Activated T-helper 1 cell treated with anti-CD3 and anti-CD28 coated beads, Interleukin-12 subunit alpha, Interleukin-12 subunit beta, Interleukin-2, Interleukin-4 antibody, amounts not matched to agents 30 ng/mL and 10 ng/mL and 1 ng/mL, durations not matched to agents 14 hours and 24 hours and 36 hours (primary cell): ENCODE measurements around the gene MRPL20. TPM values are rescaled to one million over a fixed set of nuclear protein-coding genes. Genes with fewer than 3 reads are reported as not detected.
"Not testable (repeated sequence)": the region's sequence is repeated elsewhere in the genome, so short reads cannot be mapped to it uniquely, and the experiment has no call there.

Experiments
- DNase-seq: peaks from one replicate; pipeline ENCODE4 v3.0.0; 2021; ENCODE audit warnings: low spot score
- H3K27ac Mint-ChIP-seq: one replicate; pipeline ENCODE4 v1.8.0; 2021; ENCODE audit warnings: mild to moderate bottlenecking, mixed read lengths
- H3K27me3 Mint-ChIP-seq: one replicate; pipeline ENCODE4 v1.8.0; 2022; ENCODE audit warnings: mild to moderate bottlenecking, moderate library complexity, mixed read lengths; ENCODE audit not compliant: insufficient read depth
- H3K36me3 Mint-ChIP-seq: one replicate; pipeline ENCODE4 v1.8.0; 2021; ENCODE audit warnings: low read depth, mixed read lengths
- H3K4me1 Mint-ChIP-seq: one replicate; pipeline ENCODE4 v1.8.0; 2021; ENCODE audit warnings: low read depth, mixed read lengths
- H3K4me3 Mint-ChIP-seq: one replicate; pipeline ENCODE4 v1.8.0; 2021; ENCODE audit warnings: mild to moderate bottlenecking, moderate library complexity, mixed read lengths
- H3K9me3 Mint-ChIP-seq: one replicate; pipeline ENCODE4 v1.8.0; 2021; ENCODE audit warnings: mixed read lengths
- intact Hi-C: fragments of 100-400 bp; cut with micrococcal nuclease; formaldehyde crosslinking; loops from one replicate; pipeline ENCODE4 v1.15.1; 2024
- total RNA-seq: library from RNA; stranded (reverse); gene quantifications from 2 replicates; pipeline ENCODE4 v1.2.3, GENCODE V29; 2022

MRPL20 gene
- total RNA-seq, 1 donor from 2014 or later, result 205 TPM

DNA sequence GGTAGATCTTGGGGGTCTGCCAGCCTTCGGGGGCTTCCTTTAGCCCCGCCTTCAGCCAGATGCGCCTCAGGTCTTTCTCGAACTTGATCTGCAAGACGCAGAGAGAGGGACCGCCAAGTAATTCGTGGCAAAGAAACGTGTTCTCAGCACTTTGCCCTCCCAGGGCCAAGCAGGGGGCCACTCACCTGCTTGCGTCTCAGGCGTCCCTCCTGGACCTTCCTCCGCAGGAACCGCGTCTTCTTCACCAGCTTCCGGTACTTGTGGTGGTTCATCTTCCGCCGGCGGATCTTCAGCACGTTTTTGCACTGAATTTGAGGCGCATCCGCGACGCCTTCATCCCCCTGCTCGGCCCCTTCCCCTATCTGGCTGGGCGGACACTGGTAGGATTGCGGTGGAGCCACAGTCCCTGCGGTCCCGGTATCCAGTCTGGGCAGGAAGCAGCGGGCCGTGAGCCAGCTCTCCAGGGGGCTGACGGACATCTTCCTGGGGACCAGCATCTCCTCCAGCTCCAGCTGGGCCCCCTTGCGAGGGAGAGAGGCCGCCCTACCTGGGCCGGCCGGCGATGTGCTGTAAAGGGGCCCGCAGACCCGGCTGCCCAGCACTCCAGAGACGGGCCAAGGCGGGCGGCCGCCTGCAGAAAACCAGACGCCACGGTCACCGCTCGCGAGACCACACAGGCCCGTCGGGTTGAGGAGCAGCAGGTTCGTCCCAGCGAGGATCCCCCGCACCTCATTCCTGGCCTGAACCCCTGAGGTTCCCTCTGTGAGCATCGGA is 33.1 kb downstream of the MRPL20 start:
- H3K27me3 Mint-ChIP-seq, result peaks cover 2% of the 10 kb centered on the region
- intact Hi-C loops, result loop anchor here (2.0 kb wide), 1 partner anchor 25 kb away; the partner anchor contains the start of gene DVL1
- peaks cover 11% of the 10 kb centered on the region for H3K4me1 Mint-ChIP-seq
- peak overlapping the region; percentile 52 for H3K27ac Mint-ChIP-seq
- peak overlapping the region; percentile 93 for H3K4me3 Mint-ChIP-seq
- no peaks in the 10 kb centered on the region for H3K9me3 Mint-ChIP-seq
- peaks cover 8% of the 10 kb centered on the region for H3K36me3 Mint-ChIP-seq
- no peak for DNase-seq

DNA sequence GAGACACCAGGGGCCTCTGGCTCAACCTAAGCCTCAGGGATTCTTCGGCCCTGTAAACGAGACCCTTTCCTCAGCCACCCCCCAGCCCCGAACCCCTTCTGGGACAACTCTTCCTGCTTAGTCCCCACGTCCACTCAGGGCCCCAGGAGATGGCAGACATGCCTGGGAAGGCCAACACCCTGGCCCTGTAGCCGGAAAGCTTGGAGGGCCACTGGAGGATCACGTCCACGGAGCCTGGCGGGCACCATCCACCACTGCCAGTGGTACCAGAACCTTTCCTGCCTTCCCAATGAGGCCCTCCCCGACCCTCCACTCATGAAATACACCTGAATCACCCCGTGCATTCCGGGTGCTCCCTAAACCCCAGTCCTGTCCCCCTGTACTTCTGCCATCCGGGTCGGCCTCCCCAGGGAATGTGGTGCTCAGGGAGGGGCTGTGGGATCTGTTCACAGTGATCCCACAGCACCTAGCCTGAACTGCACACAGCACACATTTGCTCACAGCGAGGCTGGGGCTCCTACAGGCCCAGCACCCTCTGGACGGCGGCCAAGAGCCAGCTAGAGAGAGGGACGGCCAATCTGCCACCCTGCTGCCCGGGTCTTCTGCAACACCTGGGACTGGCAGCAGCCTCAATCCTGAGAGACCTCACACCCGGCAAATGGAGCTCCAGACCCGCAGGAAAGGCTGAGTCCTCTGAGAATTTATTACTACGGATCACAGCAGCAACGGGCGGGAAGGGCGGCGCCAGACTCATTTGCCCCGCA is 33.9 kb downstream of the MRPL20 start:
- Mint-ChIP-seq H3K4me1 (peaks cover 11% of the 10 kb centered on the region), H3K4me3 (peak overlapping the region; percentile 93), H3K9me3 (no peaks in the 10 kb centered on the region), H3K27me3 (peaks cover 2% of the 10 kb centered on the region), H3K36me3 (peaks cover 8% of the 10 kb centered on the region), H3K27ac (no peak overlapping the region)
- no peak for DNase-seq
- intact Hi-C loops, result no loop called here

GRCh38 chr1:1371746-1372711 is 35.1 kb downstream of the MRPL20 start:
- H3K27ac Mint-ChIP-seq, result peak overlapping the region; percentile 34
- DNase-seq, result peak; percentile 70
- peaks cover 8% of the 10 kb centered on the region for H3K36me3 Mint-ChIP-seq
- intact Hi-C loops, result loop anchor here (1.0 kb wide), 1 partner anchor 242 kb away; no protein-coding TSS in a partner anchor
- H3K27me3 Mint-ChIP-seq, result peaks cover 2% of the 10 kb centered on the region
- H3K9me3 Mint-ChIP-seq, result no peaks in the 10 kb centered on the region
- peaks cover 11% of the 10 kb centered on the region for H3K4me1 Mint-ChIP-seq
- H3K4me3 Mint-ChIP-seq, result peak overlapping the region; percentile 74

DNA sequence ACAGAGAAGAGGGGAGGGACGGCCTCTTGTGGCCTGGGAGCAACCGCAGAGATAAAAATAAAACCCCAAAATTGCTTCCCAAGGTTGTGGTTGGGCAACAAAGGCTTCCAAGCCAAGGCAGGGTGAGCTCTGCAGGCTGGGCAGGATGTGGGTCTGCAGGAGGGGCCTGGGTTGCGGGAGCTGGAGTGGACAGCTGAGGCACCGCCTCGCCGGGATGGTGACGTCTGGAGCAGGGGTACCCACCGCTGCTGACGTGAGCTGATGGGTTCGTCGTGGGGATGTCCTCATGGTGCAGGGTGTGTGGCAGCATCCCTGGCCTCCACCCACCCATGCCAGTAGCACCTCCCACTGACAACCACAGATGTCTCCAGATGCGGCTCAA is 35.7 kb downstream of the MRPL20 start:
- Mint-ChIP-seq H3K4me3 (peak overlapping the region; percentile 45), H3K9me3 (no peaks in the 10 kb centered on the region), H3K27me3 (peaks cover 2% of the 10 kb centered on the region), H3K27ac (no peak overlapping the region), H3K36me3 (peaks cover 8% of the 10 kb centered on the region), H3K4me1 (peaks cover 11% of the 10 kb centered on the region)
- intact Hi-C loops, result no loop called here
- DNase-seq, result peak; percentile 68

- Mint-ChIP-seq H3K9me3 (no peaks in the 10 kb centered on the region), H3K27ac (no peak overlapping the region), H3K4me3 (peak overlapping the region; percentile 45), H3K4me1 (peaks cover 11% of the 10 kb centered on the region), H3K27me3 (peaks cover 2% of the 10 kb centered on the region), H3K36me3 (peaks cover 8% of the 10 kb centered on the region)
- DNase-seq, result no peak
- intact Hi-C loops, result no loop called here
Observed at GRCh38 chr1:1370771-1371300, 36.3 kb downstream of the MRPL20 start.

DNA sequence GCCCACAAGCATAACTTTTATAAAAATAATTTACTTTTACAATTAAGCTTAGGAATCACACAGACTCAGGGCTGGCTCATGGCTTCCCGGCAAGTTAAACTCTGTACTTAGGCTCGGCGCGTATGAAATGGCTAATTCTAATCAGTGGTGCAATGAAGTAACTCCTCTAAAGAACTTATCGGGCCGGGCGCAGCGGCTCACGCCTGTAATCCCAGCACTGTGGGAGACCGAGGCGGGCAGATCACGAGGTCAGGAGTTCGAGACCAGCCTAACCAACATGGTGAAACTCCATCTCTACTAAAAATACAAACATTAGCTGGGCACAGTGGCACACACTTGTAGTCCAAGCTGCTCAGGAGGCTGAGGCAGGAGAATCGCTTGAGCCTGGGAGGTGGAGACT is 37.0 kb downstream of the MRPL20 start:
- H3K4me1 Mint-ChIP-seq, result peaks cover 11% of the 10 kb centered on the region
- H3K27me3 Mint-ChIP-seq, intact Hi-C loops, H3K36me3 Mint-ChIP-seq, H3K9me3 Mint-ChIP-seq, H3K27ac Mint-ChIP-seq, DNase-seq: not testable (repeated sequence)
- H3K4me3 Mint-ChIP-seq, result peak overlapping the region; percentile 25

- intact Hi-C loops, result no loop called here
- H3K4me3 Mint-ChIP-seq, result no peak overlapping the region
Observed at GRCh38 chr1:1367315-1367714, 39.8 kb downstream of the MRPL20 start.

GRCh38 chr1:1366699-1367066 is 40.4 kb downstream of the MRPL20 start:
- no peak for DNase-seq
- H3K27me3 Mint-ChIP-seq, result peaks cover 5% of the 10 kb centered on the region
- H3K36me3 Mint-ChIP-seq, result no peaks in the 10 kb centered on the region
- no peaks in the 10 kb centered on the region for H3K9me3 Mint-ChIP-seq
- intact Hi-C loops, result no loop called here
- H3K4me3 Mint-ChIP-seq, result no peak overlapping the region
- no peak overlapping the region for H3K27ac Mint-ChIP-seq
- H3K4me1 Mint-ChIP-seq, result no peaks in the 10 kb centered on the region

More at GRCh38 chr1:1367315-1367714, 39.8 kb downstream of the MRPL20 start:
- no peak for DNase-seq
- Mint-ChIP-seq H3K4me1 (peaks cover 4% of the 10 kb centered on the region), H3K36me3 (peaks cover 2% of the 10 kb centered on the region), H3K27me3 (peaks cover 5% of the 10 kb centered on the region), H3K9me3 (no peaks in the 10 kb centered on the region), H3K27ac (no peak overlapping the region)

GRCh38 chr1:1365875-1366698 is 41.0 kb downstream of the MRPL20 start:
- Mint-ChIP-seq H3K9me3 (no peaks in the 10 kb centered on the region), H3K36me3 (no peaks in the 10 kb centered on the region), H3K4me3 (no peak overlapping the region), H3K27ac (no peak overlapping the region), H3K27me3 (peaks cover 5% of the 10 kb centered on the region), H3K4me1 (no peaks in the 10 kb centered on the region)
- no peak for DNase-seq
- intact Hi-C loops, result no loop called here

DNA sequence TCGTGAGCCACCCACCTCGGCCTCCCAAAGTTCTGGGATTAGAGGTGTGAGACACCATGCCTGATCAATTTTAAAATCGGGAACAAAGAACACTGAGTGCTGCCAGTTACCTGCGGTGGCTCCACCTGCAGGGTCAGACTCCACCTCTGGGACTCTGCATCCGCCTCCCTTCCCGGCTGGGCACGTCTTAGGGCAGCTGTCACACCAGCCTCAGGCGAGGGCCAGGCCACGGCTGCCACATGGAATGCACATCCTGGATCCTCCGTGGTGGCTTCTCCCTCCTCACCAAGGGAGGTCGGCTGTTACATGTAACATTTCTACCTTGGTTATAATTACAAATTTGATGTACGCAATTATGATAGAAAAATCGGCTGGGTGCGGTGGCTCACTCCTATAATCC is 42.8 kb downstream of the MRPL20 start:
- no peak for DNase-seq
- Mint-ChIP-seq H3K27ac (no peak overlapping the region), H3K4me1 (peaks cover 3% of the 10 kb centered on the region), H3K36me3 (no peaks in the 10 kb centered on the region), H3K9me3 (no peaks in the 10 kb centered on the region), H3K27me3 (peaks cover 6% of the 10 kb centered on the region), H3K4me3 (no peak overlapping the region)
- intact Hi-C loops, result no loop called here

DNA sequence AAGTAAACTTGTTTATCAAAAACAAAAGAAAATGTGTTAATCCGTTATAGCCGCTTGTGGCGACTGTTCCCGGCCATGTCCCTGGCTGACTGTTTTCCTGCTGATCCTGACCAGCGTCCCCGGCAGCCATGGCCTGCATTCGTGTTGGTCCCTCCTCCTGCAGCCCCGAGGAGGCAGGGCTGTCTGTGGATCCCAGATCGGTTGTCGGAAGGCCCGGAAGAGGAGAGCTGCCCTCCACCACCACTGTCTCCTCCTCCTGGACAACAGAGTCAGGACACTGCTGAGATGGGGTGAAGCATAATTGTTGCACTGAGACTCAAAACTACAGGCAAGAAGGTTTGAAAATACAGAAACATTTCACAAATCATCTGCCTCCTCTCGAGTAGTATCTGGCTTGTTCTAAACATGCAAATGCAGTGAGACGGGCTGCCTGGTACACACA is 45.1 kb downstream of the MRPL20 start:
- no peak overlapping the region for H3K4me3 Mint-ChIP-seq
- H3K9me3 Mint-ChIP-seq, result no peaks in the 10 kb centered on the region
- H3K4me1 Mint-ChIP-seq, result peaks cover 6% of the 10 kb centered on the region
- no peak overlapping the region for H3K27ac Mint-ChIP-seq
- H3K36me3 Mint-ChIP-seq, result no peaks in the 10 kb centered on the region
- DNase-seq, result no peak
- intact Hi-C loops, result no loop called here
- H3K27me3 Mint-ChIP-seq, result peaks cover 16% of the 10 kb centered on the region
